WTC11 (cell line): ENCODE results near the gene FITM2. TPM values are rescaled to one million over a fixed set of nuclear protein-coding genes. Genes with fewer than 3 reads are reported as not detected.

Experiments
- ATAC-seq: fragments of 200-7000 bp; cut with Tn5 transposase; 2 replicates; pipeline ENCODE4 v1.10.0; 2021; ENCODE audit warnings: mild to moderate bottlenecking, moderate library complexity
- CTCF ChIA-PET: fragments of 300-600 bp; sonication (Branson Sonifier 250); formaldehyde crosslinking; loops from one replicate; lab custom pipeline; 2021; ENCODE audit warnings: antibody characterized with exemption; lab: Charles Lee
- POLR2A ChIA-PET: fragments of 350-600 bp; sonication (Branson Sonifier 250); formaldehyde crosslinking; loops from one replicate; lab custom pipeline; 2021; ENCODE audit warnings: antibody characterized with exemption; lab: Charles Lee
- DNase-seq: peaks from one replicate; pipeline ENCODE4 v3.0.0; 2021; ENCODE audit warnings: low spot score
- H3K27ac Mint-ChIP-seq: 2 replicates; pipeline ENCODE4 v1.8.0; 2021; ENCODE audit warnings: mixed read lengths
- H3K27me3 Mint-ChIP-seq: 2 replicates; pipeline ENCODE4 v1.8.0; 2021; ENCODE audit warnings: low read depth, mild to moderate bottlenecking, moderate library complexity, mixed read lengths
- H3K36me3 Mint-ChIP-seq: 2 replicates; pipeline ENCODE4 v1.8.0; 2021; ENCODE audit warnings: mixed read lengths
- H3K4me1 Mint-ChIP-seq: 2 replicates; pipeline ENCODE4 v1.8.0; 2022; ENCODE audit warnings: mixed read lengths
- H3K4me3 Mint-ChIP-seq: 2 replicates; pipeline ENCODE4 v1.8.0; 2021; ENCODE audit warnings: mild to moderate bottlenecking, moderate library complexity, mixed read lengths
- H3K9me3 Mint-ChIP-seq: 2 replicates; pipeline ENCODE4 v1.8.0; 2021; ENCODE audit warnings: mixed read lengths
- ATF1 ChIP-seq: sonication (generic); formaldehyde crosslinking; IDR thresholded peaks from 2 replicates; pipeline ENCODE4 v1.8.1; 2023; ENCODE audit warnings: mild to moderate bottlenecking, moderate library complexity, missing genetic modification reagents
- CDX4 ChIP-seq: fragments of 250-450 bp; sonication (Bioruptor Pico); IDR thresholded peaks from 2 replicates; pipeline ENCODE4 v1.9.0; 2021; ENCODE audit warnings: moderate library complexity, mild to moderate bottlenecking, inconsistent platforms, borderline replicate concordance
- CREB1 ChIP-seq: sonication (generic); formaldehyde crosslinking; IDR thresholded peaks from 2 replicates; pipeline ENCODE4 v1.8.0; 2023; ENCODE audit warnings: mild to moderate bottlenecking, missing genetic modification reagents
- FOXJ3 ChIP-seq: sonication (generic); formaldehyde crosslinking; IDR thresholded peaks from 2 replicates; pipeline ENCODE4 v1.9.0; 2021; ENCODE audit warnings: missing genetic modification reagents, mild to moderate bottlenecking, borderline replicate concordance
- GABPB1 ChIP-seq: sonication (generic); formaldehyde crosslinking; IDR thresholded peaks from 2 replicates; pipeline ENCODE4 v1.8.1; 2023; ENCODE audit warnings: mild to moderate bottlenecking, missing genetic modification reagents
- GRHL2 ChIP-seq: fragments of 250-450 bp; sonication (Bioruptor Pico); IDR thresholded peaks from 2 replicates; pipeline ENCODE4 v1.8.0; 2022; ENCODE audit warnings: mild to moderate bottlenecking, moderate library complexity; ENCODE audit not compliant: insufficient replicate concordance, severe bottlenecking
- IRF2 ChIP-seq: sonication (generic); formaldehyde crosslinking; IDR thresholded peaks from 2 replicates; pipeline ENCODE4 v1.8.0; 2022; ENCODE audit warnings: low read depth, missing genetic modification reagents, borderline replicate concordance
- JUN ChIP-seq: sonication (generic); formaldehyde crosslinking; IDR thresholded peaks from 2 replicates; pipeline ENCODE4 v1.8.0; 2023; ENCODE audit warnings: mild to moderate bottlenecking, missing genetic modification reagents
- KAT7 ChIP-seq: sonication (generic); formaldehyde crosslinking; IDR thresholded peaks from 2 replicates; pipeline ENCODE4 v1.8.1; 2023; ENCODE audit warnings: missing genetic modification reagents, mild to moderate bottlenecking, borderline replicate concordance
- MLX ChIP-seq: sonication (generic); formaldehyde crosslinking; IDR thresholded peaks from 2 replicates; pipeline ENCODE4 v1.8.1; 2023; ENCODE audit warnings: mild to moderate bottlenecking, missing genetic modification reagents, moderate library complexity
- MYBL2 ChIP-seq: sonication (generic); formaldehyde crosslinking; IDR thresholded peaks from 2 replicates; pipeline ENCODE4 v1.8.1; 2023; ENCODE audit warnings: mild to moderate bottlenecking, moderate library complexity, missing genetic modification reagents
- NFE2L1 ChIP-seq: sonication (generic); formaldehyde crosslinking; IDR thresholded peaks from 2 replicates; pipeline ENCODE4 v1.8.1; 2023; ENCODE audit warnings: missing genetic modification reagents
- NFYB ChIP-seq: sonication (generic); formaldehyde crosslinking; conservative IDR thresholded peaks from 2 replicates; pipeline ENCODE4 v1.8.0; 2022; ENCODE audit warnings: low read depth, missing genetic modification reagents
- NR2C2 ChIP-seq: sonication (generic); formaldehyde crosslinking; IDR thresholded peaks from 2 replicates; pipeline ENCODE4 v1.8.0; 2022; ENCODE audit warnings: mild to moderate bottlenecking, missing genetic modification reagents
- SMAD3 ChIP-seq: sonication (generic); formaldehyde crosslinking; IDR thresholded peaks from 2 replicates; pipeline ENCODE4 v1.8.0; 2022; ENCODE audit warnings: missing genetic modification reagents, mild to moderate bottlenecking, borderline replicate concordance
- SMAD4 ChIP-seq: sonication (generic); formaldehyde crosslinking; IDR thresholded peaks from 2 replicates; pipeline ENCODE4 v1.8.0; 2022; ENCODE audit warnings: mild to moderate bottlenecking, missing genetic modification reagents
- TEAD4 ChIP-seq: sonication (generic); formaldehyde crosslinking; IDR thresholded peaks from 2 replicates; pipeline ENCODE4 v1.8.0; 2022; ENCODE audit warnings: mild to moderate bottlenecking, missing genetic modification reagents
- TP53 ChIP-seq: sonication (generic); formaldehyde crosslinking; IDR thresholded peaks from 2 replicates; pipeline ENCODE4 v1.8.1; 2023; ENCODE audit warnings: mild to moderate bottlenecking, missing genetic modification reagents
- ZNF121 ChIP-seq: sonication (generic); formaldehyde crosslinking; IDR thresholded peaks from 2 replicates; pipeline ENCODE4 v1.8.0; 2023; ENCODE audit warnings: missing genetic modification reagents
- ZNF219 ChIP-seq: sonication (generic); formaldehyde crosslinking; IDR thresholded peaks from 2 replicates; pipeline ENCODE4 v1.8.0; 2023; ENCODE audit warnings: missing genetic modification reagents, mild to moderate bottlenecking, borderline replicate concordance
- ZNF396 ChIP-seq: fragments of 250-450 bp; sonication (Bioruptor Pico); IDR thresholded peaks from 2 replicates; pipeline ENCODE4 v1.8.0; 2021; ENCODE audit warnings: mild to moderate bottlenecking, moderate library complexity, borderline replicate concordance
- ZNF416 ChIP-seq: fragments of 250-450 bp; sonication (Bioruptor Pico); IDR thresholded peaks from 2 replicates; pipeline ENCODE4 v1.9.0; 2021; ENCODE audit warnings: mild to moderate bottlenecking, inconsistent platforms
- ZNF423 ChIP-seq: fragments of 250-450 bp; sonication (Bioruptor Pico); IDR thresholded peaks from 2 replicates; pipeline ENCODE4 v2.1.2; 2022; ENCODE audit warnings: mild to moderate bottlenecking, moderate library complexity
- total RNA-seq: library from RNA; stranded (reverse); gene quantifications from 3 replicates; pipeline ENCODE4 v1.2.3, GENCODE V29; 2021
- TF ChIP-seq, protein P1 (sequence below): sonication (generic); formaldehyde crosslinking; IDR thresholded peaks from 2 replicates; pipeline ENCODE4 v1.8.1; 2023; ENCODE audit warnings: mild to moderate bottlenecking, missing genetic modification reagents, moderate library complexity
- TF ChIP-seq, protein P2 (sequence below): sonication (generic); formaldehyde crosslinking; IDR thresholded peaks from 2 replicates; pipeline ENCODE4 v1.8.1; 2023; ENCODE audit warnings: mild to moderate bottlenecking, missing genetic modification reagents
- TF ChIP-seq, protein P3 (sequence below): sonication (generic); formaldehyde crosslinking; IDR thresholded peaks from 2 replicates; pipeline ENCODE4 v1.8.1; 2022; ENCODE audit warnings: missing genetic modification reagents, borderline replicate concordance
- TF ChIP-seq, protein P4 (sequence below): sonication (generic); formaldehyde crosslinking; IDR thresholded peaks from 2 replicates; pipeline ENCODE4 v1.8.0; 2023; ENCODE audit warnings: missing genetic modification reagents, mild to moderate bottlenecking, borderline replicate concordance
- TF ChIP-seq, protein P5 (sequence below): sonication (generic); formaldehyde crosslinking; conservative IDR thresholded peaks from 2 replicates; pipeline ENCODE4 v1.8.1; 2022; ENCODE audit warnings: mild to moderate bottlenecking, missing genetic modification reagents

The FITM2 gene
- total RNA-seq, 1 experiment from 2014 or later = 2.0 TPM

DNA sequence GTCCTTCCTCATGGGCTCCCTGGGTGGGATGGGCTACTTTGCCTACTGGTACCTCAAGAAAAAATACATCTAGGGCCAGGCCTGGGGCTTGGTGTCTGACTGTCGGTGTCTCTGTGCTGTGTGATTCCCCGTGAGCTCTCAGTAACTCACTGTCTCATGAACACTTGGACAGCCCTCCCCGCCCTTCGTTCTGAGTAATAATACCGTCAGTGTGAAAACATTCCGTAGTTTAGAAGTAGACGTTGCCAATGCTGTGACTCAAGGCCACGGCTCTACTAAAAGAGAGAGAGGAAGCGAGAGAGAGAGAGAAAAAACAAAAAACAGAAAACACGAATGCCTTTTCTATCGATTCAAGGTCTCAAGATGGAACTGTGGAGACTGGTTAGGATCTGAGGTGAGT, 31.8 kb downstream of the FITM2 start:
- no peak for DNase-seq
- ChIA-PET POLR2A (no interaction called here), CTCF (no interaction called here)
- ATAC-seq = no peak
- Mint-ChIP-seq H3K9me3 (no peaks in the 10 kb centered on the region), H3K27me3 (no peaks in the 10 kb centered on the region), H3K4me3 (no peak overlapping the region), H3K4me1 (no peaks in the 10 kb centered on the region), H3K27ac (no peak overlapping the region), H3K36me3 (no peaks in the 10 kb centered on the region)
- TF ChIP-seq TEAD4 (CRISPR knock-in tag) (no peak), ZNF121 (no peak), GRHL2 (CRISPR knock-in tag) (no peak), KAT7 (CRISPR knock-in tag) (no peak), CREB1 (CRISPR knock-in tag) (no peak), SMAD4 (CRISPR knock-in tag) (no peak), GABPB1 (CRISPR knock-in tag) (no peak), CDX4 (CRISPR knock-in tag) (no peak), ZNF416 (CRISPR knock-in tag) (no peak), MLX (no peak)
- TF ChIP-seq, protein P1, sequence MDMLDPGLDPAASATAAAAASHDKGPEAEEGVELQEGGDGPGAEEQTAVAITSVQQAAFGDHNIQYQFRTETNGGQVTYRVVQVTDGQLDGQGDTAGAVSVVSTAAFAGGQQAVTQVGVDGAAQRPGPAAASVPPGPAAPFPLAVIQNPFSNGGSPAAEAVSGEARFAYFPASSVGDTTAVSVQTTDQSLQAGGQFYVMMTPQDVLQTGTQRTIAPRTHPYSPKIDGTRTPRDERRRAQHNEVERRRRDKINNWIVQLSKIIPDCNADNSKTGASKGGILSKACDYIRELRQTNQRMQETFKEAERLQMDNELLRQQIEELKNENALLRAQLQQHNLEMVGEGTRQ (CRISPR knock-in tag) = no peak
- TF ChIP-seq, protein P2, sequence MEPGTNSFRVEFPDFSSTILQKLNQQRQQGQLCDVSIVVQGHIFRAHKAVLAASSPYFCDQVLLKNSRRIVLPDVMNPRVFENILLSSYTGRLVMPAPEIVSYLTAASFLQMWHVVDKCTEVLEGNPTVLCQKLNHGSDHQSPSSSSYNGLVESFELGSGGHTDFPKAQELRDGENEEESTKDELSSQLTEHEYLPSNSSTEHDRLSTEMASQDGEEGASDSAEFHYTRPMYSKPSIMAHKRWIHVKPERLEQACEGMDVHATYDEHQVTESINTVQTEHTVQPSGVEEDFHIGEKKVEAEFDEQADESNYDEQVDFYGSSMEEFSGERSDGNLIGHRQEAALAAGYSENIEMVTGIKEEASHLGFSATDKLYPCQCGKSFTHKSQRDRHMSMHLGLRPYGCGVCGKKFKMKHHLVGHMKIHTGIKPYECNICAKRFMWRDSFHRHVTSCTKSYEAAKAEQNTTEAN (CRISPR knock-in tag) = no peak
- TF ChIP-seq, protein P3, sequence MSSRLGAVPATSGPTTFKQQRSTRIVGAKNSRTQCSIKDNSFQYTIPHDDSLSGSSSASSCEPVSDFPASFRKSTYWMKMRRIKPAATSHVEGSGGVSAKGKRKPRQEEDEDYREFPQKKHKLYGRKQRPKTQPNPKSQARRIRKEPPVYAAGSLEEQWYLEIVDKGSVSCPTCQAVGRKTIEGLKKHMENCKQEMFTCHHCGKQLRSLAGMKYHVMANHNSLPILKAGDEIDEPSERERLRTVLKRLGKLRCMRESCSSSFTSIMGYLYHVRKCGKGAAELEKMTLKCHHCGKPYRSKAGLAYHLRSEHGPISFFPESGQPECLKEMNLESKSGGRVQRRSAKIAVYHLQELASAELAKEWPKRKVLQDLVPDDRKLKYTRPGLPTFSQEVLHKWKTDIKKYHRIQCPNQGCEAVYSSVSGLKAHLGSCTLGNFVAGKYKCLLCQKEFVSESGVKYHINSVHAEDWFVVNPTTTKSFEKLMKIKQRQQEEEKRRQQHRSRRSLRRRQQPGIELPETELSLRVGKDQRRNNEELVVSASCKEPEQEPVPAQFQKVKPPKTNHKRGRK = no peak

DNA sequence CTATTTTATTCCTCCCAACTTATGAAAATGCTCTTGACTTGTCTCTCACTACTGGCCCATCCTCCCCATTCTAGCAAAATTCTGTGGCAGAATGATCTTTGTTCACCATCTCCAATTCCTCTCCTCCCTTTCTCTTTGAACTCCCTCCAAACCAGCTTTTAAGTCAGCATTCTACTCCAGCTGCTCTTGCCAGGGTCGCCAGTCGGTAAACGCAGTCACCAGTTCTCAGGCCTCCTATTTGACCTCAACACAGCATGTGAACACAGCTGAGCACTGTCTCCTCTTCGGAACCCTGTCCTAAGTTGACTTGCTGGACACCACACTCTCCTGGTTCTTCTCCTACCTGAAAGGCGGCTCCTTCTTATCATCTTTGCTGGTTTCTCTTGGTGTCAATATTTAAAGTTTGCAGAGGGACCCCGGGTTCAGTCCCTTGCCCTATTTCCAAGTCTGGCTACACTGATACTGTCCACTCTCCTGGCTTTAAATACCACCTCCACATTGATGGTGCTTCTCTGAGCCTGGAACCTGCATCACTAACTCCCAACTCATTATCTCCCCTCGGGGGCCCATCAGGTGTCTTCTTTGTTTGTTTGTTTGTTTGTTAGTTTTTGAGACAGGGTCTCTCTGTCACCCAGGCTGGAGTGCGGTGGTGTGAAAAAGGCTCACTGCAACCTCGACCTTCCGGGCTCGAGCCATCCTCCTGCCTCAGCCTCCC, 36.5 kb downstream of the FITM2 start:
- Mint-ChIP-seq H3K36me3 (no peaks in the 10 kb centered on the region), H3K4me1 (no peaks in the 10 kb centered on the region), H3K27ac (no peak overlapping the region), H3K4me3 (no peak overlapping the region), H3K27me3 (no peaks in the 10 kb centered on the region), H3K9me3 (peaks cover 4% of the 10 kb centered on the region; the same call in 1 of the 2 replicates)
- ChIA-PET CTCF (interaction anchor here (3.0 kb wide), 1 partner anchor 21 kb away, joined by 25 read pairs; no protein-coding TSS in a partner anchor), POLR2A (no interaction called here)
- ATAC-seq (no peak), DNase-seq (no peak)
- TF ChIP-seq FOXJ3 (CRISPR knock-in tag) = no peak
- no peak for TF ChIP-seq NFE2L1 (CRISPR knock-in tag)
- TF ChIP-seq NR2C2 (CRISPR knock-in tag) = no peak
- TF ChIP-seq, protein P4, sequence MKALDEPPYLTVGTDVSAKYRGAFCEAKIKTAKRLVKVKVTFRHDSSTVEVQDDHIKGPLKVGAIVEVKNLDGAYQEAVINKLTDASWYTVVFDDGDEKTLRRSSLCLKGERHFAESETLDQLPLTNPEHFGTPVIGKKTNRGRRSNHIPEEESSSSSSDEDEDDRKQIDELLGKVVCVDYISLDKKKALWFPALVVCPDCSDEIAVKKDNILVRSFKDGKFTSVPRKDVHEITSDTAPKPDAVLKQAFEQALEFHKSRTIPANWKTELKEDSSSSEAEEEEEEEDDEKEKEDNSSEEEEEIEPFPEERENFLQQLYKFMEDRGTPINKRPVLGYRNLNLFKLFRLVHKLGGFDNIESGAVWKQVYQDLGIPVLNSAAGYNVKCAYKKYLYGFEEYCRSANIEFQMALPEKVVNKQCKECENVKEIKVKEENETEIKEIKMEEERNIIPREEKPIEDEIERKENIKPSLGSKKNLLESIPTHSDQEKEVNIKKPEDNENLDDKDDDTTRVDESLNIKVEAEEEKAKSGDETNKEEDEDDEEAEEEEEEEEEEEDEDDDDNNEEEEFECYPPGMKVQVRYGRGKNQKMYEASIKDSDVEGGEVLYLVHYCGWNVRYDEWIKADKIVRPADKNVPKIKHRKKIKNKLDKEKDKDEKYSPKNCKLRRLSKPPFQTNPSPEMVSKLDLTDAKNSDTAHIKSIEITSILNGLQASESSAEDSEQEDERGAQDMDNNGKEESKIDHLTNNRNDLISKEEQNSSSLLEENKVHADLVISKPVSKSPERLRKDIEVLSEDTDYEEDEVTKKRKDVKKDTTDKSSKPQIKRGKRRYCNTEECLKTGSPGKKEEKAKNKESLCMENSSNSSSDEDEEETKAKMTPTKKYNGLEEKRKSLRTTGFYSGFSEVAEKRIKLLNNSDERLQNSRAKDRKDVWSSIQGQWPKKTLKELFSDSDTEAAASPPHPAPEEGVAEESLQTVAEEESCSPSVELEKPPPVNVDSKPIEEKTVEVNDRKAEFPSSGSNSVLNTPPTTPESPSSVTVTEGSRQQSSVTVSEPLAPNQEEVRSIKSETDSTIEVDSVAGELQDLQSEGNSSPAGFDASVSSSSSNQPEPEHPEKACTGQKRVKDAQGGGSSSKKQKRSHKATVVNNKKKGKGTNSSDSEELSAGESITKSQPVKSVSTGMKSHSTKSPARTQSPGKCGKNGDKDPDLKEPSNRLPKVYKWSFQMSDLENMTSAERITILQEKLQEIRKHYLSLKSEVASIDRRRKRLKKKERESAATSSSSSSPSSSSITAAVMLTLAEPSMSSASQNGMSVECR (CRISPR knock-in tag) = no peak
- TF ChIP-seq ZNF219 = no peak
- TF ChIP-seq NFYB (CRISPR knock-in tag) = no peak
- no peak for TF ChIP-seq SMAD3 (CRISPR knock-in tag)
- TF ChIP-seq ZNF396 (CRISPR knock-in tag) = no peak
- no peak for TF ChIP-seq ZNF423 (CRISPR knock-in tag)
- TF ChIP-seq ATF1 = no peak
- TF ChIP-seq MYBL2 (CRISPR knock-in tag) = no peak
- TF ChIP-seq, protein P5, sequence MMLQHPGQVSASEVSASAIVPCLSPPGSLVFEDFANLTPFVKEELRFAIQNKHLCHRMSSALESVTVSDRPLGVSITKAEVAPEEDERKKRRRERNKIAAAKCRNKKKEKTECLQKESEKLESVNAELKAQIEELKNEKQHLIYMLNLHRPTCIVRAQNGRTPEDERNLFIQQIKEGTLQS (CRISPR knock-in tag) = no peak
- TF ChIP-seq TP53 (CRISPR knock-in tag) = no peak
- no peak for TF ChIP-seq JUN
- no peak for TF ChIP-seq IRF2 (CRISPR knock-in tag)
